OCI-LY3 (cell line): ENCODE results near the gene C8G.

Experiments
- EZH2phosphoT487 ChIP-seq: fragments of 200-600 bp; shearing (Covaris generic); IDR thresholded peaks from 2 replicates; pipeline ENCODE4 v1.6.1; 2018; ENCODE audit warnings: antibody characterized with exemption, mixed run types, low read depth
- TF ChIP-seq, protein P1 (sequence below): fragments of 200-600, 300-600 bp; sonication (generic); IDR thresholded peaks from 2 replicates; pipeline ENCODE4 v1.5.1; 2014; ENCODE audit warnings: antibody characterized with exemption, low read length, low read depth

DNA sequence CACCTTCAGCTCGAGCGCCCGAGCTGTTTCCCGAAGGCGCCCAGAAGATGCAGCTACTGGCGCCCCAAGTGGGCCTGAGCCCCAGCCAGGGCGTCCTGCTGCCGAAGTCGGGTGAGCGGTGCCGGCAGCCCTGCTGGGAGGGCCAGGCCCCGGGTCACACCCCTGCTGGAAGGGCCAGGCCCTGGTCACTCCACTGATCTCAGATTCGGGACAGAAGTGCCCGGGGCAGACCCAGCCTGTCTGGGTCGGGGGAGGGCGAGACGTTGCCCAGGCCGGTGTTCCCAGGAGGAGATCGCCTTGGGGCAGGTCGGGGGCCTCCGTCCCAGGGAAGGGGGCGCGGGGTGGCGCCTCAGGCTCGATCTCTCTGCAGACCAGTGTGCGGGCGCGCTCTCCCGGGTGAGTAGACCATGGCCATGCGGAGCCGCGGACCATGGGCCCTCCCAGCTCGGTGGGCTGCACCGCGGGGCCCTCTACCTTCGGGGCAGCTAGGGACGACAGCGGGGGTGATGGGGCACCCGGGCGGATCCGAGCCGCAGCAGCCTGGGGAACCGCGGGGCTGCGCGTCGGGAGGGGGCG, 40.1 kb downstream of the C8G start:
- TF ChIP-seq, protein P1, sequence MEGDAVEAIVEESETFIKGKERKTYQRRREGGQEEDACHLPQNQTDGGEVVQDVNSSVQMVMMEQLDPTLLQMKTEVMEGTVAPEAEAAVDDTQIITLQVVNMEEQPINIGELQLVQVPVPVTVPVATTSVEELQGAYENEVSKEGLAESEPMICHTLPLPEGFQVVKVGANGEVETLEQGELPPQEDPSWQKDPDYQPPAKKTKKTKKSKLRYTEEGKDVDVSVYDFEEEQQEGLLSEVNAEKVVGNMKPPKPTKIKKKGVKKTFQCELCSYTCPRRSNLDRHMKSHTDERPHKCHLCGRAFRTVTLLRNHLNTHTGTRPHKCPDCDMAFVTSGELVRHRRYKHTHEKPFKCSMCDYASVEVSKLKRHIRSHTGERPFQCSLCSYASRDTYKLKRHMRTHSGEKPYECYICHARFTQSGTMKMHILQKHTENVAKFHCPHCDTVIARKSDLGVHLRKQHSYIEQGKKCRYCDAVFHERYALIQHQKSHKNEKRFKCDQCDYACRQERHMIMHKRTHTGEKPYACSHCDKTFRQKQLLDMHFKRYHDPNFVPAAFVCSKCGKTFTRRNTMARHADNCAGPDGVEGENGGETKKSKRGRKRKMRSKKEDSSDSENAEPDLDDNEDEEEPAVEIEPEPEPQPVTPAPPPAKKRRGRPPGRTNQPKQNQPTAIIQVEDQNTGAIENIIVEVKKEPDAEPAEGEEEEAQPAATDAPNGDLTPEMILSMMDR = no peak
- no peak for TF ChIP-seq EZH2phosphoT487
